ENCODE measurements around the gene CCDC188.

The CCDC188 gene

GRCh38 chr22:20194681-20195593, 44.1 kb upstream of the CCDC188 start:
- H3K4me3 ChIP-seq (ENCODE audit: control insufficient read depth, low read depth, low read length) = no peak overlapping the region
- no peak for TF ChIP-seq CTCF (conservative IDR thresholded peaks at IDR 0.05; ENCODE audit: control insufficient read depth, insufficient read depth, low read depth, low read length)
- DNase-seq (ENCODE audit: low read depth) = no peak

GRCh38 chr22:20193761-20194494, 43.1 kb upstream of the CCDC188 start:
- TF ChIP-seq CTCF (conservative IDR thresholded peaks at IDR 0.05; ENCODE audit: control insufficient read depth, insufficient read depth, low read depth, low read length) = no peak
- DNase-seq (ENCODE audit: low read depth) = no peak
- no peak overlapping the region for H3K4me3 ChIP-seq (ENCODE audit: control insufficient read depth, low read depth, low read length)

GRCh38 chr22:20192972-20193760, 42.3 kb upstream of the CCDC188 start:
- no peak for DNase-seq (ENCODE audit: low read depth)
- TF ChIP-seq CTCF (conservative IDR thresholded peaks at IDR 0.05; ENCODE audit: control insufficient read depth, insufficient read depth, low read depth, low read length) = no peak
- H3K4me3 ChIP-seq (ENCODE audit: control insufficient read depth, low read depth, low read length) = no peak overlapping the region

DNA sequence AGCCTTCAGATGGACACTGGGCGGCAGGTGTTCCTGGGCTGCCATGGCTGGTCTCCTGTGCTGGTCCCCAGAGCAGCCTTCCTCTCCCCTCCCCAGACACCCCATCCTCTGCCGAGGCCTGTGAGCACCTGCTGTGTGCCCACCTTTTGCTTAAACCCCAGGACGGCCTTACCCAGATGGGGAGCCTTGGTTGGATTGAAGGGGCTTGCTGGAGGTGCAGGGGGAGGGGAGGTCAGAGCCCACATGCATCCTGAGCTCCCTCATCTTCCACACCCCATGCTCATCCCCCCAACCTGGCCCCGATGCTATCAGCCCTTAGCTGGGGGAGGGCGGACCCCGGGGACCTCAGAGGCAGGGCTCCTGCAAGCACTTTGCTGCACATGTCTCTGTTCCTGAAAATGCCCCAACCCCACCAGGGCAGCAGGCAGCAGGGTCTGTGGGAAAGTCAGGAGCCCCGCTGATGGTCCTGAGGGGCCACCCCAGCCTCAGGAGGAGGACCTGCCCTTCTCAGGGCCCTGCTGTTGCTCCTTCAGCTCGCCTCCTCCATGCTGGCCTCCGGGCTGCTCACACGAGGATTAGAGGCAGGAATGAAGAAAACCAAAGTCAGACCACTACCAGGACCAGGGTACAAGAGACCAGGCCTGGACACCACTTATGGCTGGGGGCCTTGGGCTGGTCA, 41.6 kb upstream of the CCDC188 start:
- H3K4me3 ChIP-seq (ENCODE audit: control insufficient read depth, low read depth, low read length) = no peak overlapping the region
- DNase-seq (ENCODE audit: low read depth) = no peak
- no peak for TF ChIP-seq CTCF (conservative IDR thresholded peaks at IDR 0.05; ENCODE audit: control insufficient read depth, insufficient read depth, low read depth, low read length)

GRCh38 chr22:20191803-20192202, 40.9 kb upstream of the CCDC188 start:
- DNase-seq (ENCODE audit: low read depth) = no peak
- TF ChIP-seq CTCF (conservative IDR thresholded peaks at IDR 0.05; ENCODE audit: control insufficient read depth, insufficient read depth, low read depth, low read length) = no peak
- H3K4me3 ChIP-seq (ENCODE audit: control insufficient read depth, low read depth, low read length) = no peak overlapping the region

- no peak for TF ChIP-seq CTCF (conservative IDR thresholded peaks at IDR 0.05; ENCODE audit: control insufficient read depth, insufficient read depth, low read depth, low read length)
- DNase-seq (ENCODE audit: low read depth) = no peak
Measured at GRCh38 chr22:20191000-20191515, 40.2 kb upstream of the CCDC188 start.

More at GRCh38 chr22:20191000-20191515, 40.2 kb upstream of the CCDC188 start:
- no peak overlapping the region for H3K4me3 ChIP-seq (ENCODE audit: control insufficient read depth, low read depth, low read length)
